Measurements from ENCODE around the gene SFT2D3.

GRCh38 chr2:127721311-127721977 lies 20.1 kb downstream of the SFT2D3 start:
- TF ChIP-seq GATA3 (IDR thresholded peaks at IDR 0.05; ENCODE audit: low read depth, low read length) (no peak), GATA2 (IDR thresholded peaks at IDR 0.05; ENCODE audit: low read depth, low read length) (no peak)
